Loucy (cell line): ENCODE results near the gene RPS6KB2.

Source experiments
- H2AFZ ChIP-seq: fragments of 200-600 bp; sonication (generic); 2 replicates; pipeline ENCODE4 v1.6.0; 2016; ENCODE audit warnings: antibody characterized with exemption, mild to moderate bottlenecking, low read length, moderate library complexity
- H3F3A ChIP-seq: fragments of 200-600 bp; 2 replicates; pipeline ENCODE4 v1.6.0; 2016; ENCODE audit warnings: antibody characterized with exemption, low read depth, mild to moderate bottlenecking
- H3K27me3 ChIP-seq: fragments of 200-600 bp; sonication (generic); 2 replicates; pipeline ENCODE4 v1.6.1; 2014; ENCODE audit warnings: low read length, mild to moderate bottlenecking; ENCODE audit not compliant: insufficient read depth, poor library complexity, severe bottlenecking
- H3K36me3 ChIP-seq: fragments of 200-600 bp; sonication (generic); 2 replicates; pipeline ENCODE4 v1.6.1; 2016; ENCODE audit warnings: low read length; ENCODE audit not compliant: insufficient read depth
- H3K4me1 ChIP-seq: fragments of 200-600 bp; sonication (generic); 2 replicates; pipeline ENCODE4 v1.5.1; 2014; ENCODE audit warnings: low read length, mild to moderate bottlenecking; ENCODE audit not compliant: insufficient read depth, poor library complexity, severe bottlenecking
- H3K4me2 ChIP-seq: fragments of 200-600 bp; sonication (generic); 2 replicates; pipeline ENCODE4 v1.6.0; 2014; ENCODE audit warnings: antibody characterized with exemption, low read length, low read depth, mild to moderate bottlenecking; ENCODE audit not compliant: poor library complexity, severe bottlenecking
- H3K4me3 ChIP-seq: fragments of 200-600 bp; sonication (generic); 2 replicates; pipeline ENCODE4 v1.5.1; 2014; ENCODE audit warnings: low read length, mild to moderate bottlenecking, mixed read lengths; ENCODE audit not compliant: poor library complexity, severe bottlenecking
- H3K79me2 ChIP-seq: fragments of 200-600 bp; sonication (generic); 2 replicates; pipeline ENCODE4 v1.6.1; 2014; ENCODE audit warnings: low read length; ENCODE audit not compliant: insufficient read depth
- H3K9ac ChIP-seq: fragments of 200-600 bp; sonication (generic); 2 replicates; pipeline ENCODE4 v1.6.0; 2014; ENCODE audit warnings: mild to moderate bottlenecking, low read depth, low read length, moderate library complexity; ENCODE audit not compliant: poor library complexity, severe bottlenecking
- H3K9me2 ChIP-seq: fragments of 200-600 bp; sonication (generic); replicated peaks from 2 replicates; pipeline ENCODE4 v1.6.1; 2016; ENCODE audit warnings: low read depth, low read length, mixed read lengths
- H3K9me3 ChIP-seq: fragments of 200-600 bp; sonication (generic); 2 replicates; pipeline ENCODE4 v1.6.1; 2014; ENCODE audit warnings: mild to moderate bottlenecking, antibody characterized with exemption, low read length, low read depth; ENCODE audit not compliant: insufficient read depth
- H4K20me1 ChIP-seq: fragments of 200-600 bp; sonication (generic); 2 replicates; pipeline ENCODE4 v1.6.0; 2014; ENCODE audit warnings: antibody characterized with exemption, low read length, mild to moderate bottlenecking; ENCODE audit not compliant: insufficient read depth, poor library complexity, severe bottlenecking
- EZH2phosphoT487 ChIP-seq: fragments of 200-600 bp; IDR thresholded peaks from 2 replicates; pipeline ENCODE4 v1.6.1; 2018; ENCODE audit warnings: antibody characterized with exemption, mild to moderate bottlenecking, moderate library complexity, borderline replicate concordance
- TF ChIP-seq, protein P1 (sequence below): fragments of 200-600 bp; sonication (generic); conservative IDR thresholded peaks from 2 replicates; pipeline ENCODE4 v1.5.1; 2014; ENCODE audit warnings: mild to moderate bottlenecking, antibody characterized with exemption, low read length

The RPS6KB2 gene

DNA sequence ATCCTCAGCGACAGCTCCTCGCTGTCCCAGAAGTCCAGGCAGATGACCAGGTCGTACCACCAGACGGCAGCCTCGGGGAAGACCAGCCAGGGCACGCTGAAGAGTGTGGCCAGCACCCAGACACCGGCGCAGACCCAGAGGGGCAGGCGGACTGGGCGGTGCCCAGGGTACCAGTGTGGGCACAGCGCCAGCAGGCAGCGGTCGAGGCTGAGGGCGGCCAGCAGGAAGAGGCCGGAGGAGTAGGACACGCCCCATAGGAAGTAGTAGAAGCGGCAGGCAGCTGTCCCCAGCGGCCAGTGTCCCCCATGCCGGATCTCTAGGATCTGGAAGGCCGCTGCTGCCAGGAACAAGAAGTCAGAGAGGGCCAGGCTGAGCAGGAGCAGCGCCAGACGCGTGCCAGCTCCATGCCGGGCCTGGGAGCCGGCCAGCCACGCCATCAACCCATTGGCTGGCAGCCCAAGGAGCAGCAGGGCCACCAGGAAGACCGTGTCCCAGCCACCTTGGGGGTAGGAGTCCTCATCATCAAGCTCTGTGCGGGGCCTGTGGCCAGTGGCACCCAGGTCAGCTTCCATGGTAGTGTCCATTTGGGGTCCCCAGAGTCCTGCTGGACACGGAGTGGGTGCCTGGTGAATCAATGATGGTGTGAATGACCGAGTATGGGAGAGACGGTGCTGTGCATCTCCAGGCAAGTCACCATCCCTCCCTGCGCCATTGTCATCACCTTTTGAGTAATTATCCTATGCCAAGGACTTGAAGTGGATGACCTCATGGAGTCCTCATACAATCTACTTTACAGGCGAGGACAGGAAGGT lies 24.1 kb downstream of the RPS6KB2 start, which contains the start of gene GPR152:
GPR152 (minus strand) TSS at position 589 of the 812 bp plus-strand sequence; CDS start at position 584, 5 bp downstream.
- no peak within 1 kb of the TSS for H3K9ac ChIP-seq
- H3K9me2 ChIP-seq: no peaks in the 10 kb centered on the region
- no peaks in the 10 kb centered on the region for H4K20me1 ChIP-seq
- no peaks in the 10 kb centered on the region for H3K79me2 ChIP-seq
- H3F3A ChIP-seq: no peaks in the 10 kb centered on the region
- H3K4me1 ChIP-seq: no peaks in the 10 kb centered on the region
- H3K27me3 ChIP-seq: no peaks in the 10 kb centered on the region
- no peaks in the 10 kb centered on the region for H3K36me3 ChIP-seq
- no peak within 1 kb of the TSS for H3K4me3 ChIP-seq
- H3K9me3 ChIP-seq: no peaks in the 10 kb centered on the region
- H3K4me2 ChIP-seq: no peak within 1 kb of the TSS
- no peak within 1 kb of the TSS for H2AFZ ChIP-seq
- TF ChIP-seq EZH2phosphoT487: no peak
- TF ChIP-seq, protein P1, sequence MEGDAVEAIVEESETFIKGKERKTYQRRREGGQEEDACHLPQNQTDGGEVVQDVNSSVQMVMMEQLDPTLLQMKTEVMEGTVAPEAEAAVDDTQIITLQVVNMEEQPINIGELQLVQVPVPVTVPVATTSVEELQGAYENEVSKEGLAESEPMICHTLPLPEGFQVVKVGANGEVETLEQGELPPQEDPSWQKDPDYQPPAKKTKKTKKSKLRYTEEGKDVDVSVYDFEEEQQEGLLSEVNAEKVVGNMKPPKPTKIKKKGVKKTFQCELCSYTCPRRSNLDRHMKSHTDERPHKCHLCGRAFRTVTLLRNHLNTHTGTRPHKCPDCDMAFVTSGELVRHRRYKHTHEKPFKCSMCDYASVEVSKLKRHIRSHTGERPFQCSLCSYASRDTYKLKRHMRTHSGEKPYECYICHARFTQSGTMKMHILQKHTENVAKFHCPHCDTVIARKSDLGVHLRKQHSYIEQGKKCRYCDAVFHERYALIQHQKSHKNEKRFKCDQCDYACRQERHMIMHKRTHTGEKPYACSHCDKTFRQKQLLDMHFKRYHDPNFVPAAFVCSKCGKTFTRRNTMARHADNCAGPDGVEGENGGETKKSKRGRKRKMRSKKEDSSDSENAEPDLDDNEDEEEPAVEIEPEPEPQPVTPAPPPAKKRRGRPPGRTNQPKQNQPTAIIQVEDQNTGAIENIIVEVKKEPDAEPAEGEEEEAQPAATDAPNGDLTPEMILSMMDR: no peak

DNA sequence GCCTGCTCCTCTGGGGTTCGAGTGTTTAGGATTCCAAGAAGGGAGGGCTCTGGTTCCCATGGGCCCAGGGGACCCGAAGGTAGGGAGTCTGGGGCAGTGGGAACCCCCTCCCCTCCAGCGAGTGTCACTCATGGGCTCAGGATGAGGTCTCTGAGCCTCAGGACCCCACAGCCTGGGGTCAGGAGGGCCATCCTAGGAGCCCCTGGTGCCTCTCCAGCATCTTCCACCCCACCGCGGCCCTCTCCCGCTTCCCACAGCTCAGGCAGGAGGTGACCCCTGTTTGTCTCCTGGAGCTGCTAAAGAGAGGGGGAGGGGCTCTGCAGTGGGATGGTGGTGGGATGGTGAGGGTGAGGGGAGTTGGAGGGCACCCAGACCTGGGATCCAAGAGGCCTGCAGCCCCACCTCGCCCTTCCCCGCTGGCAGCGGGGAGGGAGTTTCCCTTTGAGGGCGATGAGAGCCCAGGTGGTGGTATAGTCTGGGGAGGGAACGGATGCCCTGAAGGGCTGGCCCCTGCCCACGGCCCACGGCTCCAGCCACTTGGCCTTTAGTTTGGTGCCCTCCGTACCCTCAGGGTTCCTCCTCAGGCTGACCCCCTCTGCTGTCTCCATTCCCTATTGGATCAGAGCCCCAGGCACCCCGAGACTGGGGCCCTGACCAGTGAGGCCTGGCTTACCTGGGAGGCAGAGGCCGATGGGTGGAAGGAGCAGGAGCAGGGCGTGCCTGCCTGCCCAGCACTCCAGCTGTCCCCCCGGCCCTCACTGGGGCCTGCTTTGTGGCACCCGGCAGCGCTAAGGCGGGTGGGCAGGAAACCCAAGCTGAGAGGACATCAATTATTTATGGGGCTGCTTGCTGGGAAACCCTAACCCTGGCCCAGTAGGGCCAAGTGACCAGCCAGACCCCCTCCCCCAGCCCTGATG lies 25.8 kb downstream of the RPS6KB2 start:
- no peak overlapping the region for H3K4me2 ChIP-seq
- TF ChIP-seq, protein P1: no peak
- no peak for TF ChIP-seq EZH2phosphoT487
- no peaks in the 10 kb centered on the region for H3K9me3 ChIP-seq
- H2AFZ ChIP-seq: no peak overlapping the region
- no peaks in the 10 kb centered on the region for H3K9me2 ChIP-seq
- no peak overlapping the region for H3K4me3 ChIP-seq
- no peaks in the 10 kb centered on the region for H3K36me3 ChIP-seq
- H3K9ac ChIP-seq: no peak overlapping the region
- no peaks in the 10 kb centered on the region for H3K4me1 ChIP-seq
- H4K20me1 ChIP-seq: no peaks in the 10 kb centered on the region
- no peaks in the 10 kb centered on the region for H3F3A ChIP-seq
- no peaks in the 10 kb centered on the region for H3K27me3 ChIP-seq
- H3K79me2 ChIP-seq: no peaks in the 10 kb centered on the region

DNA sequence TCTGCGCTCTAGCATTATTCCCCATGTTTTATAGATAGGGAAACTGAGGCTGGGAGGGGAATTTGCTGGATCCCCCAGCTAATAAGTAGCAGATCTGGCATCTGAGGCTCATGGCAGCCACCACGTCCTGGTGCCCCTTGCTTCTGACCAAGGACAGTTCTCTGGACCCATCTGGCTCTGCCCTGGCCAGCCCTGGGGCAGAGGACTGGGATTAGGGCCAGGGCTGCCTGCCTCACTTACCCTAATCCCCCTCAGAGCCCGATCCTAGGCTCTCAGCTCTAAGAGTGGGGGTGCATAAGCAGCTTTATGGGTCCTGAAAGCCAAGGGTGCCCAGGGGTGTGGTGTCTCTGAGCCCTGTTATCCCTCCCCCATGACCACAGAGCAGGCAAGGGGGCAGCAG lies 26.8 kb downstream of the RPS6KB2 start, which contains the start of gene CABP4:
CABP4 (plus strand) TSS at position 301 of the 400 bp plus-strand sequence; CDS start at position 371, 70 bp downstream.
- Histone ChIP-seq H3K4me2 (no peak within 1 kb of the TSS), H4K20me1 (no peaks in the 10 kb centered on the region), H3F3A (no peaks in the 10 kb centered on the region), H3K9me2 (no peaks in the 10 kb centered on the region), H2AFZ (no peak within 1 kb of the TSS), H3K27me3 (no peaks in the 10 kb centered on the region), H3K36me3 (no peaks in the 10 kb centered on the region), H3K9me3 (no peaks in the 10 kb centered on the region), H3K79me2 (no peaks in the 10 kb centered on the region), H3K4me3 (no peak within 1 kb of the TSS), H3K9ac (no peak within 1 kb of the TSS), H3K4me1 (no peaks in the 10 kb centered on the region)
- TF ChIP-seq EZH2phosphoT487: no peak
- TF ChIP-seq, protein P1: no peak
